ENCODE data around the gene ATXN2.
"Not testable (repeated sequence)": the region's sequence is repeated elsewhere in the genome, so short reads cannot be mapped to it uniquely, and the experiment has no call there.

Gene ATXN2

DNA sequence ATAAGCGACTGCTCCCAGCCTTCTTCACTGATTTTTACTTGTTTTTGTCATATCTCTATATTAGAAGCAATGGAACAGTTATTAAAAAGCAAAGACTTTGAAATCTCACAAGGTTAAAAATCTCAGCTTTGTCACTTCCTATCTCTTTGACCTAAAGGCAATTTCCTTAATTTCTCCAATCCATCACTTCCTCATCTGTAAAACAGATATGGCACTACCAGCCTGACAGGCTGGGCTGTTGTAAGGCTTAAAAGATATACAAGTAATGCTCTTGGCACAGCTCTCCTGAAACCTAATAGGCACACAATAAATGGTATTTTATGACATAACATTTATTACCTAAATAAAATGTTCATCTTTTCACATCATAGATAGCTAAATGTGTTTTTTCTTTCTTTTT is 25.6 kb downstream of the ATXN2 start:
- H3K4me3 Mint-ChIP-seq, result no peak overlapping the region
- no peaks in the 10 kb centered on the region for H3K9me3 Mint-ChIP-seq
- intact Hi-C loops (cut with micrococcal nuclease), result no loop called here
- H3K27me3 Mint-ChIP-seq, result no peaks in the 10 kb centered on the region
- H3K4me1 Mint-ChIP-seq (ENCODE audit: low read depth), result peaks cover 42% of the 10 kb centered on the region
- no peak overlapping the region for H3K27ac Mint-ChIP-seq
- H3K36me3 Mint-ChIP-seq (ENCODE audit: low read depth), result peaks cover 12% of the 10 kb centered on the region

DNA sequence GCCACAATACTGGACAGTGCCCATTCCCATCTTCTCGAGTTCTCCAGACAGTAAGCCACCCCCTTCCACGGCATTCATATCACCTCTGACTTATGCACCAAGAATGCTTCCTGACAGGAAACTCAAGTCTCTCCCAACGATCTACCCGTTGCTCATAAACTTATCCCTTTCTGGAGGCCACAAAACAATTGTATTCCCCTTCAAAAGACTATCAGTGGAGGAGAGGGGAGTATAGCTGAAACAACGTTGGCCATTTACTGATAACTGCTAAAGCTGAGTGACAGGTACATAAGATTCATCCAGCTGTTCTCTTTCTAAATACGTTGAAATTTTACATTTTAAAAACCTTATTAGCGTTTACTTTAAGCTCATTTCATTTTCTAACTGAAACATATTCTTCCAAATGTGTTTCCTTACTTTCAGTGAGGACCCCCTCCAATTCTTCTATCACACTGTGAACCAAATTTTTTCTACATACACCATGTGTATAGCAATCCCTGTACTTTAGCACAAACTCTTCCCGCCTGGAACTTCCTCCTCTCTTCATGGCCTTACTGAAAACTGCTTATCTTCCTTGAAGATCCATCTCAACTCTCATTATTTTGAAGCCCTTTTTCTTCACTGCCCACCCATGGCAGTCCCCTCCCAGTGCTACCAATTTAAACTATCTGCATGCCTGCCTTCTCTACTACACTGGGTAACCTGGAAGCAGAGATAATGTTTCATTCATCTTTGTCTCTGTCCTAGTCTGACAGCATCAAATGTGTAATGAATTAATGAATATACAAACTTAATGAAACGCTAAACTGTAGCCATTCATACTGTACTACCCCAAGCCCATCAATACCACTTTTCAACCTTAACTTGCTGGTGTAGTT is 28.8 kb downstream of the ATXN2 start:
- intact Hi-C loops (cut with micrococcal nuclease), result no loop called here
- no peaks in the 10 kb centered on the region for H3K27me3 Mint-ChIP-seq
- peak overlapping the region; percentile 10 for H3K27ac Mint-ChIP-seq
- H3K9me3 Mint-ChIP-seq, result no peaks in the 10 kb centered on the region
- H3K36me3 Mint-ChIP-seq (ENCODE audit: low read depth), result peaks cover 36% of the 10 kb centered on the region
- H3K4me3 Mint-ChIP-seq, result no peak overlapping the region
- peaks cover 35% of the 10 kb centered on the region for H3K4me1 Mint-ChIP-seq (ENCODE audit: low read depth)

DNA sequence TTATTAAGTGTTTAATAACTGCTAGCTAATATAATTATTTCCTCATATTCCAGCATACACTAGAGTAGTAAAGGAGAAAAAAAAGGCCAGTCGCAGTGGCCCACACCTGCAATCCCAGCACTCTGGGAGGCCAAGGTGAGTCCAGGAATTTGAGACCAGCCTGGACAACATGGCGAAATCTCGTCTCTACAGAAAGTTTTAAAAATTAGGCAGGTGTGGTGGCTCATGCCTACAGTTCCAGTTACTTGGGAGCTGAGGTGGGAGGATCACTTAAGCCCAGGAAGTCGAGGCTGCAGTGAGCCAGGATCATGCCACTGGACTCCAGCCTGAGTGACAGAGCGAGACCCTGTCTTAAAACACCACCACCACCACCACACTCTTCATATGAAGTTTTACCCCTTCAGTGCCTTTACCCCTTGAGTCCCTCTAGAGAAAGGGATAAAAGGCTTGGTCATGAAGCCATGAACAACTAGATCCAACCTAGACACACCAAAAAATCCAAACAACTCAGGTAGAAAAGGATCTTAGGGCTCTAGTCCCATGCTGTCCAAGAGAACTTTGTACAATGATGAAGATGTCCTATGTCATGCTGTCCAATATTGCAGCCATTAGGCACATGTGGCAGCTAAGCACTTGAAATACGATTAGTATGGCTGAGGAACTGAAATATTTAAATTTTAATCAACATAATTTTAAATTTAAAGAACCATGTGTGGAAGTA is 29.6 kb downstream of the ATXN2 start:
- intact Hi-C loops (cut with micrococcal nuclease), result no loop called here
- Mint-ChIP-seq H3K4me3 (no peak overlapping the region), H3K36me3 (ENCODE audit: low read depth) (peaks cover 36% of the 10 kb centered on the region), H3K27ac (no peak overlapping the region), H3K27me3 (no peaks in the 10 kb centered on the region), H3K4me1 (ENCODE audit: low read depth) (peaks cover 35% of the 10 kb centered on the region), H3K9me3 (no peaks in the 10 kb centered on the region)

DNA sequence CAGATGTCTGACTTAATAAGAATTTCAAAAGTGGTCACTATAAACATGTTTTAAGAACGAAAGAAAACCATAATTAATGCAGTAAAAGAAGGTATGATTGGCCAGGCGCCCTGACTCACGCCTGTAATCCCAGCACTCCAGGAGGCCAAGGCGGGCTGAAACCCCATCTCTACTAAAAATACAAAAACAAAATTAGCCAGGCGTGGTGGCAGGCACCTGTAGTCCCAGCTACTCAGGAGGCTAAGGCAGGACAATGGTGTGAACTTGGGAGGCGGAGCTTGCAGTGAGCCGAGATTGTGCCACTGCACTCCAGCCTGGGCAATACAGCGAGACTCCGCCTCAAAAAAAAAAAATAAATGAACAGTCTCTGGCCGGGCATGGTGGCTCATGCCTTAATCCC is 38.3 kb downstream of the ATXN2 start:
- H3K27me3 Mint-ChIP-seq; H3K4me3 Mint-ChIP-seq; H3K27ac Mint-ChIP-seq; H3K4me1 Mint-ChIP-seq (ENCODE audit: low read depth); H3K9me3 Mint-ChIP-seq; intact Hi-C loops (cut with micrococcal nuclease): not testable (repeated sequence)
- H3K36me3 Mint-ChIP-seq (ENCODE audit: low read depth), result peaks cover 14% of the 10 kb centered on the region

DNA sequence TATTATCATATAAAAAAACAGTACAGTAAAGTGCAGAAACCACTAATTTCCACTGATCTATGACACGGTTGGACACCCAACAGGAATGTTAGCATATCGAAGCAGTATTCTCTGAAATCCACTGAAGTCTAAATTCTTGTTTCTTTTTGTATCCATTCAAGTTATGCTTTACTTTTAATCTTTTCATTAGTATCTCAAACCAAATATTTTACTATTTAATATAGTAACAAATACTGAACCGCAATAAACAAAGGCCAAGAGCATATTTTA is 41.1 kb downstream of the ATXN2 start:
- peaks cover 8% of the 10 kb centered on the region for H3K9me3 Mint-ChIP-seq
- H3K4me3 Mint-ChIP-seq, result no peak overlapping the region
- H3K27ac Mint-ChIP-seq, result no peak overlapping the region
- no peaks in the 10 kb centered on the region for H3K27me3 Mint-ChIP-seq
- intact Hi-C loops (cut with micrococcal nuclease), result no loop called here
- peaks cover 24% of the 10 kb centered on the region for H3K36me3 Mint-ChIP-seq (ENCODE audit: low read depth)
- peaks cover 5% of the 10 kb centered on the region for H3K4me1 Mint-ChIP-seq (ENCODE audit: low read depth)

- peaks cover 25% of the 10 kb centered on the region for H3K36me3 Mint-ChIP-seq (ENCODE audit: low read depth)
- H3K27ac Mint-ChIP-seq, result no peak overlapping the region
- no peaks in the 10 kb centered on the region for H3K27me3 Mint-ChIP-seq
- intact Hi-C loops (cut with micrococcal nuclease), result no loop called here
- H3K9me3 Mint-ChIP-seq, result peaks cover 8% of the 10 kb centered on the region
- H3K4me3 Mint-ChIP-seq, result no peak overlapping the region
- H3K4me1 Mint-ChIP-seq (ENCODE audit: low read depth), result peaks cover 5% of the 10 kb centered on the region
These were observed 41.6 kb downstream of the ATXN2 start for GRCh38 chr12:111557271-111558106.

DNA sequence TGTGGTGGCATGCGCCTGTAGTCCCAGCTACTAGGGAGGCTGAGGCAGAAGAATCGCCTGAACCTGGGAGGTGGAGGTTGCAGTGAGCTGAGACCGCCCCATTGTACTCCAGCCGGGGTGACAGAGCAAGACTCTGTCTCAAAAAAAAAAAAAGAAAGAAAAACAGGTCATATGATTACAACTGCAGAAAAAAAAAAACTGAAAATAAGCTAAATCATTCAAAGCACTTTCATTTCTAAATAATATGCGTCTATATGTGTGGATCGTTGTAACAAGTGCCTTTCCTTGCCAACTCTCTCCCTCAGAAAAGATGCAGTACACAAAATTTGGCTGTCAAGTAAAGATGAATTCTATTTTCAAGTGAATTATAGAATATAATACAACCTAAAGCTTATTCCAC is 42.4 kb downstream of the ATXN2 start:
- peaks cover 5% of the 10 kb centered on the region for H3K4me1 Mint-ChIP-seq (ENCODE audit: low read depth)

GRCh38 chr12:111555313-111555712 is 43.8 kb downstream of the ATXN2 start:
- H3K27me3 Mint-ChIP-seq; H3K27ac Mint-ChIP-seq; H3K4me1 Mint-ChIP-seq (ENCODE audit: low read depth); H3K4me3 Mint-ChIP-seq; intact Hi-C loops (cut with micrococcal nuclease); H3K9me3 Mint-ChIP-seq: not testable (repeated sequence)
- H3K36me3 Mint-ChIP-seq (ENCODE audit: low read depth), result peaks cover 36% of the 10 kb centered on the region

More for the DNA sequence above, 42.4 kb downstream of the ATXN2 start:
- Mint-ChIP-seq H3K4me3 (no peak overlapping the region), H3K9me3 (peaks cover 8% of the 10 kb centered on the region), H3K27me3 (no peaks in the 10 kb centered on the region), H3K36me3 (ENCODE audit: low read depth) (peaks cover 25% of the 10 kb centered on the region), H3K27ac (no peak overlapping the region)
- intact Hi-C loops (cut with micrococcal nuclease), result no loop called here

GRCh38 chr12:111546758-111547383 is 52.2 kb downstream of the ATXN2 start:
- H3K27me3 Mint-ChIP-seq, result no peaks in the 10 kb centered on the region
- intact Hi-C loops (cut with micrococcal nuclease), result no loop called here
- no peak overlapping the region for H3K4me3 Mint-ChIP-seq
- no peak overlapping the region for H3K27ac Mint-ChIP-seq
- H3K9me3 Mint-ChIP-seq, result no peaks in the 10 kb centered on the region
- H3K36me3 Mint-ChIP-seq (ENCODE audit: low read depth), result peaks cover 82% of the 10 kb centered on the region
- H3K4me1 Mint-ChIP-seq (ENCODE audit: low read depth), result peaks cover 6% of the 10 kb centered on the region

DNA sequence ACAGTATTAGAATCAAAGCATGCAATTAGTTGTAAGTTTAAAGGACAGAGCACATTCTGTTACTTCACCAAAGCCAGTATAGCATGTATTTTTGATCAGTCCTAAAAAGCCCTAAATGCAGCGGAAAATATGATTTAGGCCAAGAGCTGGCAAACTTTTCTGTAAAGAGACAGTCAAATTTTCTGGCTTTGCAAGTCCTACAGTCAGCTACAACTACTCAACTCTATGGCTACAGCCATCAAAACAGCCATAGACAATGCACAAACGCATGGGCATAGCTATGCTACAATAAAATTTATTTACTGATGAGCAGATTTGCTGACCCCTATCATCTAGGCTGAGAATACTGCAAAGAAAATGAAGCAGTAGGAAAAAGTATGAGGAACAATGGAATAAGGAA is 52.9 kb downstream of the ATXN2 start:
- Mint-ChIP-seq H3K27me3 (no peaks in the 10 kb centered on the region), H3K36me3 (ENCODE audit: low read depth) (peaks cover 77% of the 10 kb centered on the region), H3K9me3 (no peaks in the 10 kb centered on the region), H3K4me3 (no peak overlapping the region), H3K27ac (no peak overlapping the region), H3K4me1 (ENCODE audit: low read depth) (peaks cover 6% of the 10 kb centered on the region)
- intact Hi-C loops (cut with micrococcal nuclease), result no loop called here

GRCh38 chr12:111544032-111544431 is 55.1 kb downstream of the ATXN2 start:
- Mint-ChIP-seq H3K36me3 (ENCODE audit: low read depth) (peaks cover 73% of the 10 kb centered on the region), H3K4me1 (ENCODE audit: low read depth) (peaks cover 6% of the 10 kb centered on the region), H3K4me3 (no peak overlapping the region), H3K9me3 (no peaks in the 10 kb centered on the region), H3K27ac (no peak overlapping the region), H3K27me3 (no peaks in the 10 kb centered on the region)
- intact Hi-C loops (cut with micrococcal nuclease), result no loop called here

GRCh38 chr12:111532751-111533150 is 66.4 kb downstream of the ATXN2 start:
- intact Hi-C loops (cut with micrococcal nuclease), result no loop called here
- Mint-ChIP-seq H3K27me3 (no peaks in the 10 kb centered on the region), H3K9me3 (no peaks in the 10 kb centered on the region), H3K4me3 (no peak overlapping the region), H3K27ac (no peak overlapping the region), H3K4me1 (ENCODE audit: low read depth) (peaks cover 6% of the 10 kb centered on the region), H3K36me3 (ENCODE audit: low read depth) (peaks cover 56% of the 10 kb centered on the region)

- Mint-ChIP-seq H3K27ac (no peak overlapping the region), H3K9me3 (no peaks in the 10 kb centered on the region), H3K4me3 (no peak overlapping the region), H3K4me1 (ENCODE audit: low read depth) (peaks cover 6% of the 10 kb centered on the region), H3K27me3 (no peaks in the 10 kb centered on the region), H3K36me3 (ENCODE audit: low read depth) (peaks cover 58% of the 10 kb centered on the region)
- intact Hi-C loops (cut with micrococcal nuclease), result loop anchor here (2.0 kb wide), 1 partner anchor 199 kb away; no protein-coding TSS in a partner anchor
These were observed 69.4 kb downstream of the ATXN2 start for GRCh38 chr12:111529424-111530368.

All from dendritic cell treated with granulocyte-macrophage colony-stimulating factor and Interleukin-4, amounts not matched to agents 40 ng/mL and 50 ng/mL, for 4 days (primary cell).